Tibial nerve (tissue), 4 donors: ENCODE data around the gene CARD6. TPM values are rescaled to one million over a fixed set of nuclear protein-coding genes. Genes with fewer than 3 reads are reported as not detected.

Experiments used
- DNase-seq, 2 donors: peaks; one replicate each; pipeline ENCODE4 v3.0.0-alpha.2; 2019; ENCODE audit warnings: low spot score in 2 of 2
- H3K27ac ChIP-seq, 4 donors: fragments of 200-600 bp; sonication (generic) in 3 of 4; one replicate each; pipeline ENCODE4 v1.5.1; 2017 to 2019; ENCODE audit warnings: mild to moderate bottlenecking in 1 of 4
- H3K27me3 ChIP-seq, 2 donors: fragments of 200-600 bp; sonication (generic) in 1 of 2; one replicate each; pipeline versions ENCODE4 v1.5.1 to v1.6.0; 2017 to 2019
- H3K36me3 ChIP-seq, 3 donors: fragments of 200-600 bp; sonication (generic); one replicate each; pipeline ENCODE4 v1.5.1; 2018 to 2019
- H3K4me1 ChIP-seq, 4 donors: fragments of 200-600 bp; sonication (generic) in 3 of 4; one replicate each; pipeline ENCODE4 v1.5.1; 2017 to 2019
- H3K4me3 ChIP-seq, 4 donors: fragments of 200-600 bp; sonication (generic) in 3 of 4; one replicate each; pipeline ENCODE4 v1.5.1; 2017 to 2019; ENCODE audit warnings: mild to moderate bottlenecking in 1 of 4, moderate library complexity in 1 of 4
- H3K9me3 ChIP-seq, 4 donors: fragments of 200-600 bp; sonication (generic) in 3 of 4; one replicate each; pipeline ENCODE4 v1.5.1; 2017 to 2019
- CTCF ChIP-seq, 5 experiments: fragments of 200-600 bp in 3 of 5; fragments of 450-650 bp in 2 of 5; sonication (generic) in 3 of 5; IDR thresholded peaks; one replicate each; pipeline ENCODE4 v1.5.1; 2016 to 2019; ENCODE audit warnings: antibody characterized with exemption in 5 of 5, mild to moderate bottlenecking in 3 of 5, moderate library complexity in 2 of 5
- EP300 ChIP-seq, 2 donors: sonication (generic); formaldehyde crosslinking; IDR thresholded peaks; one replicate each; pipeline ENCODE4 v1.6.1; 2017; ENCODE audit warnings: antibody characterized with exemption in 2 of 2, mild to moderate bottlenecking in 1 of 2
- POLR2A ChIP-seq, 2 donors: fragments of 450-650 bp; IDR thresholded peaks; one replicate each; pipeline ENCODE4 v1.6.1; 2017; ENCODE audit warnings: antibody characterized with exemption in 2 of 2, mild to moderate bottlenecking in 2 of 2, moderate library complexity in 2 of 2
- WGBS, 2 donors: methylation state at CpG; one replicate each; pipeline ENCODE4 v1.1.5; 2018; 5-methylcytosine and 5-hydroxymethylcytosine counted together
- total RNA-seq, 4 donors: library from RNA; depleted of rRNA; stranded (reverse); fragments of >200 nt; gene quantifications; one replicate each; pipeline ENCODE4 v1.1.0, GENCODE V29; 2016

The CARD6 gene
- total RNA-seq, 4 donors from 2014 or later: 7.6 to 16.1 (median 11.3) TPM

GRCh38 chr5:40826489-40827187 lies 14.5 kb upstream of the CARD6 start:
- Histone ChIP-seq H3K4me1 (no peaks in the 10 kb centered on the region), H3K27ac (no peak overlapping the region), H3K4me3 (no peak overlapping the region), H3K36me3 (peaks cover 0 to 67% (median 16%) of the 10 kb centered on the region in 3 donors), H3K27me3 (no peaks in the 10 kb centered on the region), H3K9me3 (no peaks in the 10 kb centered on the region)
- no peak for DNase-seq
- TF ChIP-seq CTCF (IDR thresholded peaks at IDR 0.05) (no peak), POLR2A (IDR thresholded peaks at IDR 0.05) (no peak), EP300 (IDR thresholded peaks at IDR 0.05) (no peak)
- WGBS, 2 donors: 86 to 90% methylated on average over 5 of the region's 5 CpGs

DNA sequence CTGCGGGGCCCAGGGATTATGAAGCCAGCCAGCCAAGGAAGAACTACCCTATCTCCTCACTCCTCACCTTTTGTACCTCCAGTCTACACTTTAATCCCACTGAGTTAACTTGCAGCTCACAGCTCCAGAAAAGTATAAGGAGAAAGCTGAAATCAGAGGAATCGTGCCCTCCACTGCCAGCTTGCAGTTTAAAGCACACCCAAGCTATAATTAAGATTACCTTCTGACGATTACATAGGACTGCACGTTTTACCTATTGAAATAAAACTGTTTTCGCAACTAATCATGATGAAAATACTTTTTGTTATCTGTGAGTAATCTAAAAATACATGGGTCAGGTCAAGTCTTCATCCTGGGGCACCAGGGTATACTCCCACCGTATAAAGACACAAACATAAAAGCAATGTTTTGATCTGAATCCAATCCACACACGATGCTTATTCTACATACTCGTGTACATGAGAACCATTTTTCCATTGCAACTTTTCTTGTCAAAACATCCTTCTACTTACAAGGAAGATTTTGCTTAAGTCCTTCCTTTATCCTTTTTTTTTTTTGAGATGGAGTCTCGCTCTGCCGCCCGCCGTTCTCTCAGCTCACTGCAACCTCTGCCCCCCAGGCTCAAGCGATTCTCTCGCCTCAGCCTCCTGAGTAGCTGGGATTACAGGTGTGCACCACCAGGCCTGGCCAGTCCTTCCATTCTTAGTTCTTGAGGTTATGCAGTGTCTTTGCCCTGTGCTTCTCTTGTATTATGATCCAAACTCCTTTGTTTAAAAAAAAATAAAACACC lies 13.8 kb upstream of the CARD6 start:
- H3K4me1 ChIP-seq: peaks cover 0 to 4% (median 0%) of the 10 kb centered on the region in 4 donors
- H3K9me3 ChIP-seq: no peaks in the 10 kb centered on the region
- peaks cover 0 to 74% (median 22%) of the 10 kb centered on the region in 3 donors for H3K36me3 ChIP-seq
- no peak for DNase-seq
- H3K27ac ChIP-seq: no peak overlapping the region
- no peaks in the 10 kb centered on the region for H3K27me3 ChIP-seq
- 86% methylated on average over 14 of the region's 14 CpGs for WGBS, 2 donors
- TF ChIP-seq EP300 (IDR thresholded peaks at IDR 0.05) (no peak), POLR2A (IDR thresholded peaks at IDR 0.05) (no peak), CTCF (IDR thresholded peaks at IDR 0.05) (no peak)
- H3K4me3 ChIP-seq: no peak overlapping the region

DNA sequence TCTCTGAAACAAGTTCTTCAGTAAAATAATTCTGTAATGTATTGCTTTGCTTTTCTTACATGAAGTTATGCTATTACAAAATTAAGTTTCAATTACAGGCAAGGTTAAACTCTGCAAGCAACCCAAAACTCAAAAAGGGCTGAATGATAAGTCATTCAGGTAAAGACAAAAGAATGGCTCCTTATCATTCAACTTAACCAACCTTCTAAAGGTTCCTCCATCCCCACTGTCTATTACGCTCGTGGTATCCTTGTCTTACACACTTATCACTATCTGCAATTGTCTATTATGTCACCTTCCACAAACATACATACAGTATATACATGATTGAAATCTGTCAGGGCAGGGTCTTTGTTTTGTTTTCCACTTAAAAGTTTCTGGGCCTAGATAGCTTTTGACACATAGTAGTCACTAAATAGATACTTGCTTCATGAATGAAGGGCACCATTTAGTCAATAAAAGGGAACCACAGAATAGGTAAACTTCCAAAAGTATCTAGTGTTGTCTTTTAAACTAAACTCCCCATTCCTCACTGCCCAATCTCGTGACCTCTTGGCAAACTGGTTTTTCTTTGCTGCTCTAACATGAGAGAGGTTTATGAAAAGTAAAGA lies 13.0 kb upstream of the CARD6 start:
- DNase-seq: no peak
- peaks cover 0 to 81% (median 22%) of the 10 kb centered on the region in 3 donors for H3K36me3 ChIP-seq
- TF ChIP-seq CTCF (IDR thresholded peaks at IDR 0.05) (no peak), POLR2A (IDR thresholded peaks at IDR 0.05) (no peak), EP300 (IDR thresholded peaks at IDR 0.05) (no peak)
- no peak overlapping the region for H3K4me3 ChIP-seq
- no peak overlapping the region for H3K27ac ChIP-seq
- H3K4me1 ChIP-seq: peaks cover 0 to 12% (median 2%) of the 10 kb centered on the region in 4 donors
- H3K27me3 ChIP-seq: no peaks in the 10 kb centered on the region
- 88 to 93% methylated on average over 3 of the region's 3 CpGs for WGBS, 2 donors
- H3K9me3 ChIP-seq: no peaks in the 10 kb centered on the region

- Histone ChIP-seq H3K4me1 (peaks cover 0 to 20% (median 11%) of the 10 kb centered on the region in 4 donors), H3K27ac (no peak overlapping the region), H3K27me3 (no peaks in the 10 kb centered on the region), H3K4me3 (no peak overlapping the region), H3K36me3 (peaks cover 0 to 89% (median 22%) of the 10 kb centered on the region in 3 donors), H3K9me3 (no peaks in the 10 kb centered on the region)
- whole genome bisulfite sequencing, 2 donors: 96 to 98% methylated on average over 3 of the region's 3 CpGs
- no peak for DNase-seq
- TF ChIP-seq EP300 (IDR thresholded peaks at IDR 0.05) (no peak), CTCF (IDR thresholded peaks at IDR 0.05) (no peak), POLR2A (IDR thresholded peaks at IDR 0.05) (no peak)
Observed at GRCh38 chr5:40828690-40829661, 12.2 kb upstream of the CARD6 start.
